Sigmoid colon (tissue), 7 donors: ENCODE results near the gene OPCML. TPM values are rescaled to one million over a fixed set of nuclear protein-coding genes. Genes with fewer than 3 reads are reported as not detected.

ENCODE experiments used
- DNase-seq: peaks from one replicate; pipeline ENCODE4 v3.0.0-alpha.2; 2019
- H3K27ac ChIP-seq, 4 donors: fragments of 200-600 bp; sonication (generic); one replicate each; pipeline ENCODE4 v1.5.1; 2016 to 2019; ENCODE audit warnings: mild to moderate bottlenecking in 1 of 4
- H3K27me3 ChIP-seq, 3 donors: fragments of 200-600 bp; sonication (generic); one replicate each; pipeline ENCODE4 v1.5.1; 2019; ENCODE audit warnings: mild to moderate bottlenecking in 1 of 3
- H3K36me3 ChIP-seq, 4 donors: fragments of 200-600 bp; sonication (generic); one replicate each; pipeline ENCODE4 v1.5.1; 2016 to 2019
- H3K4me1 ChIP-seq, 4 donors: fragments of 200-600 bp; sonication (generic); one replicate each; pipeline ENCODE4 v1.5.1; 2017 to 2019
- H3K4me3 ChIP-seq, 4 donors: fragments of 200-600 bp; sonication (generic); one replicate each; pipeline ENCODE4 v1.5.1; 2017 to 2019; ENCODE audit warnings: mild to moderate bottlenecking in 2 of 4, moderate library complexity in 1 of 4
- H3K9me3 ChIP-seq, 4 donors: fragments of 200-600 bp in 3 of 4; sonication (generic) in 3 of 4; one replicate each; pipeline versions ENCODE4 v1.5.1 to v1.6.1; 2013 to 2019
- EP300 ChIP-seq, 4 donors: sonication (generic); formaldehyde crosslinking; IDR thresholded peaks; one replicate each; pipeline ENCODE4 v1.6.1; 2017; ENCODE audit warnings: antibody characterized with exemption in 4 of 4
- POLR2A ChIP-seq, 2 donors: fragments of 450-650 bp; IDR thresholded peaks; one replicate each; pipeline ENCODE4 v1.6.1; 2016; ENCODE audit warnings: antibody characterized with exemption in 2 of 2, mild to moderate bottlenecking in 2 of 2, moderate library complexity in 2 of 2
- POLR2AphosphoS5 ChIP-seq, 4 donors: sonication (generic); formaldehyde crosslinking; IDR thresholded peaks; one replicate each; pipeline ENCODE4 v1.6.1; 2017; ENCODE audit warnings: antibody characterized with exemption in 4 of 4
- WGBS, 2 donors: extraction: QIAGEN DNeasy Blood & Tissue Kit; methylation state at CpG; one replicate each; pipeline ENCODE4 v1.1.7; 2013; 5-methylcytosine and 5-hydroxymethylcytosine counted together
- intact Hi-C: fragments of 100-400 bp; cut with DNase I; formaldehyde crosslinking; loops from one replicate; pipeline ENCODE4 v1.15.1; 2023
- polyA plus RNA-seq, 3 donors: library from polyadenylated mRNA; stranded (reverse); fragments of 200-250 nt; gene quantifications; one replicate each; pipeline ENCODE4 v1.2.3, GENCODE V29; 2013
- total RNA-seq, 4 donors: library from RNA; depleted of rRNA; stranded (reverse); fragments of >200 nt; gene quantifications; one replicate each; pipeline ENCODE4 v1.1.0, GENCODE V29; 2016
- TF ChIP-seq, protein P1 (sequence below), 4 experiments: fragments of 450-650 bp in 3 of 4; fragments of 200-600 bp in 1 of 4; IDR thresholded peaks; one replicate each; pipeline ENCODE4 v1.5.1; 2016 to 2019; ENCODE audit warnings: antibody characterized with exemption in 4 of 4, mild to moderate bottlenecking in 3 of 4, moderate library complexity in 2 of 4
- donor health status: healthy with polysubstance abuse.
- donor health status: Bipolar disorder and iron deficiency.
- donor health status: healthy.

The OPCML gene
- total and polyA plus RNA-seq, 7 donors = under 0.01 to 0.14 (median 0.03) TPM; not detected in 4

- intact Hi-C loops = no loop called here
- peaks cover 0 to 10% (median 4%) of the 10 kb centered on the region in 4 donors for H3K4me1 ChIP-seq
- WGBS, 2 donors = 61 to 69% methylated on average over 9 of the region's 9 CpGs
Observed at GRCh38 chr11:132777067-132777975, 755.0 kb downstream of the OPCML start.

GRCh38 chr11:132773751-132774150 is 758.5 kb downstream of the OPCML start:
- no peaks in the 10 kb centered on the region for H3K9me3 ChIP-seq
- TF ChIP-seq POLR2AphosphoS5 (IDR thresholded peaks at IDR 0.05) = no peak
- TF ChIP-seq POLR2A (IDR thresholded peaks at IDR 0.05) = no peak
- TF ChIP-seq, protein P1, sequence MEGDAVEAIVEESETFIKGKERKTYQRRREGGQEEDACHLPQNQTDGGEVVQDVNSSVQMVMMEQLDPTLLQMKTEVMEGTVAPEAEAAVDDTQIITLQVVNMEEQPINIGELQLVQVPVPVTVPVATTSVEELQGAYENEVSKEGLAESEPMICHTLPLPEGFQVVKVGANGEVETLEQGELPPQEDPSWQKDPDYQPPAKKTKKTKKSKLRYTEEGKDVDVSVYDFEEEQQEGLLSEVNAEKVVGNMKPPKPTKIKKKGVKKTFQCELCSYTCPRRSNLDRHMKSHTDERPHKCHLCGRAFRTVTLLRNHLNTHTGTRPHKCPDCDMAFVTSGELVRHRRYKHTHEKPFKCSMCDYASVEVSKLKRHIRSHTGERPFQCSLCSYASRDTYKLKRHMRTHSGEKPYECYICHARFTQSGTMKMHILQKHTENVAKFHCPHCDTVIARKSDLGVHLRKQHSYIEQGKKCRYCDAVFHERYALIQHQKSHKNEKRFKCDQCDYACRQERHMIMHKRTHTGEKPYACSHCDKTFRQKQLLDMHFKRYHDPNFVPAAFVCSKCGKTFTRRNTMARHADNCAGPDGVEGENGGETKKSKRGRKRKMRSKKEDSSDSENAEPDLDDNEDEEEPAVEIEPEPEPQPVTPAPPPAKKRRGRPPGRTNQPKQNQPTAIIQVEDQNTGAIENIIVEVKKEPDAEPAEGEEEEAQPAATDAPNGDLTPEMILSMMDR (IDR thresholded peaks at IDR 0.05) = no peak
- no peak for TF ChIP-seq EP300 (IDR thresholded peaks at IDR 0.05)
- peaks cover 0 to 10% (median 4%) of the 10 kb centered on the region in 4 donors for H3K4me1 ChIP-seq
- H3K27ac ChIP-seq = no peak overlapping the region
- H3K27me3 ChIP-seq = no peaks in the 10 kb centered on the region
- DNase-seq = no peak
- H3K4me3 ChIP-seq = no peak overlapping the region
- intact Hi-C loops = no loop called here
- WGBS, 2 donors = 26 to 49% methylated on average over 2 of the region's 2 CpGs
- H3K36me3 ChIP-seq = no peaks in the 10 kb centered on the region

More at GRCh38 chr11:132777067-132777975, 755.0 kb downstream of the OPCML start:
- Histone ChIP-seq H3K9me3 (no peaks in the 10 kb centered on the region), H3K27ac (no peak overlapping the region), H3K36me3 (no peaks in the 10 kb centered on the region), H3K27me3 (no peaks in the 10 kb centered on the region), H3K4me3 (no peak overlapping the region)
- TF ChIP-seq POLR2A (IDR thresholded peaks at IDR 0.05) (no peak), POLR2AphosphoS5 (IDR thresholded peaks at IDR 0.05) (no peak), EP300 (IDR thresholded peaks at IDR 0.05) (no peak)
- TF ChIP-seq, protein P1 (IDR thresholded peaks at IDR 0.05) = no peak
- DNase-seq = no peak

DNA sequence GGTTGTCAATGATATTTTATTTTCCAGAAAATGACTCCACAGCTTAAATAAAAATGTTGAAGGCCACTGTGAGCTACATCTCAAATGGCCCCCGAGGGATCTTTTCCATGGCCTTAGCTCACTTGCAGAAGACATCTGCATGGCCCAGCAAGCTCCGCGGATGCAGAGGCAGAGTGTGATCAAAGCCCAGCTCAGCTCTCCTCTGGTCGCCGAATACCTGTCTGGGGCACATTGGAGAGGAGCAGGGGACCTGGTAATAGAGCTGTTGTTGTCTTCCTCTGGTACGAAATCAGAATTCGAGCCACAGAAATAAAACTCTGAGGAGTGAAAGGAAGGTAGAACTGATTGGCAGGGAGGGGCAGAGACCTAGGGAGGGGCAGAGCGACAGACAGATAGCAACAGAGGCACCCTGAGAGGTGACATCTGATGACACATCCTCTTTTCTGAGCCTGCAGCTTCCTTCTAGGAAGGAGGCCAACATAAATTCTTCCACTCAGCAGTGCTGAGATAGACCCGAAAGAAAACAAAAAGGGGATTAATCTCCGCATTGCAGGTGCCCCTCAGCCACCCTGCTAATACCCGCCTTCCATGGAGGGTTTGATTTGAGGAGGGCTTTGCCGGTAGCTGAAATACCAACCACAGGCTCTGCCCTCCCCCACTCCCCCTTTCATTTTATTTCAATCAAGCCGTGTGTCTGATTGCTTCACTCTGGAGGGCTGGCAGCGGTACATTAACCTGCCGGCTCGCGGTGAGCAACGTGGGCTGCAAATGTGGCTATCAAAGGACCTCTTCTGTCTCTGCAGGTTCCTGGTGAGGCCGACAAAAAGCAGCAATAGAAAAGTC is 759.4 kb downstream of the OPCML start:
- H3K9me3 ChIP-seq = no peaks in the 10 kb centered on the region
- H3K27ac ChIP-seq = no peak overlapping the region
- TF ChIP-seq, protein P1 (IDR thresholded peaks at IDR 0.05) = no peak
- TF ChIP-seq EP300 (IDR thresholded peaks at IDR 0.05) = no peak
- no peak for TF ChIP-seq POLR2A (IDR thresholded peaks at IDR 0.05)
- TF ChIP-seq POLR2AphosphoS5 (IDR thresholded peaks at IDR 0.05) = no peak
- no peak for DNase-seq
- H3K4me3 ChIP-seq = no peak overlapping the region
- H3K36me3 ChIP-seq = no peaks in the 10 kb centered on the region
- WGBS, 2 donors = 54 to 67% methylated on average over 19 of the region's 19 CpGs
- peaks cover 0 to 8% (median 3%) of the 10 kb centered on the region in 4 donors for H3K4me1 ChIP-seq
- H3K27me3 ChIP-seq = no peaks in the 10 kb centered on the region
- intact Hi-C loops = no loop called here

DNA sequence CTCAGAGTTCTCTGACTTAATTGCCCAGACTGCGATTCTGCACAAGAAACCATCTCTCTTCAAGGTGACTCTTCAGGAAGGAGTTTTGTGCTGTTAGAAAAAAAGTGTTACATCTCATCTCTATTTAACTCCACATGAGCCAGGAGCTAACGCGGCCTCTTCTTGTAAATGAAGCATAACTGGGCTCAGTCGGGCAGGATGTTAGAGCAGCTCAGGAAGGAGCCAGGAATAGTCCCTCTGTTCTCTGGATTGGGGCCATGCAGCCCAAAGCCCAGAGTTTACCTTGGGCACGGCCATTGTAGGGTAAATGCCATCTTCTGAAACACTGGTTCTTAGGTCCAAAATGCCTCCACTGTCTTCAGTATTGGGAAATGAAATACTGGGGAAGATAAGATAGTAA is 760.6 kb downstream of the OPCML start:
- Histone ChIP-seq H3K27ac (no peak overlapping the region), H3K9me3 (no peaks in the 10 kb centered on the region), H3K27me3 (no peaks in the 10 kb centered on the region), H3K36me3 (no peaks in the 10 kb centered on the region), H3K4me3 (no peak overlapping the region), H3K4me1 (no peaks in the 10 kb centered on the region)
- intact Hi-C loops = no loop called here
- 66 to 67% methylated on average over 5 of the region's 5 CpGs for WGBS, 2 donors
- TF ChIP-seq POLR2A (IDR thresholded peaks at IDR 0.05) (no peak), EP300 (IDR thresholded peaks at IDR 0.05) (no peak), POLR2AphosphoS5 (IDR thresholded peaks at IDR 0.05) (no peak)
- TF ChIP-seq, protein P1 (IDR thresholded peaks at IDR 0.05) = no peak
- no peak for DNase-seq
